ENCODE measurements around the gene CISTR.

The CISTR gene

GRCh38 chr12:53750812-53751335, 905 bp downstream of the CISTR start:
- no peak for TF ChIP-seq CTCF (IDR thresholded peaks at IDR 0.05; ENCODE audit: insufficient read depth, missing control alignments)
- FAIRE-seq = no peak
- DNase-seq (ENCODE audit: insufficient read length, low spot score) = no peak

GRCh38 chr12:53749986-53750811, 1.6 kb downstream of the CISTR start:
- no peak for TF ChIP-seq CTCF (IDR thresholded peaks at IDR 0.05; ENCODE audit: insufficient read depth, missing control alignments)
- FAIRE-seq (no peak), DNase-seq (ENCODE audit: insufficient read length, low spot score) (no peak)

GRCh38 chr12:53748072-53748840, 3.5 kb downstream of the CISTR start:
- FAIRE-seq (no peak), DNase-seq (ENCODE audit: insufficient read length, low spot score) (no peak)
- TF ChIP-seq CTCF (IDR thresholded peaks at IDR 0.05; ENCODE audit: insufficient read depth, missing control alignments) = no peak

GRCh38 chr12:53747095-53747494, 4.7 kb downstream of the CISTR start:
- no peak for TF ChIP-seq CTCF (IDR thresholded peaks at IDR 0.05; ENCODE audit: insufficient read depth, missing control alignments)
- FAIRE-seq = no peak

GRCh38 chr12:53746592-53747092, 5.1 kb downstream of the CISTR start:
- FAIRE-seq (no peak), DNase-seq (ENCODE audit: insufficient read length, low spot score) (peak; percentile 79)
- peak; percentile 100 for TF ChIP-seq CTCF (IDR thresholded peaks at IDR 0.05; ENCODE audit: insufficient read depth, missing control alignments)

More at GRCh38 chr12:53747095-53747494, 4.7 kb downstream of the CISTR start:
- DNase-seq (ENCODE audit: insufficient read length, low spot score) = no peak

- FAIRE-seq (no peak), DNase-seq (ENCODE audit: insufficient read length, low spot score) (no peak)
- no peak for TF ChIP-seq CTCF (IDR thresholded peaks at IDR 0.05; ENCODE audit: insufficient read depth, missing control alignments)
These were observed 7.0 kb downstream of the CISTR start for GRCh38 chr12:53744751-53745150.

Measured in D721Med (cell line).